CD4-positive, alpha-beta T cell treated with Interferon gamma for 1 hour (primary cell): Measurements from ENCODE around the gene CMYA5.
"Not testable (repeated sequence)": the region's sequence is repeated elsewhere in the genome, so short reads cannot be mapped to it uniquely, and the experiment has no call there.

ENCODE experiments used
- DNase-seq: peaks from one replicate; pipeline ENCODE4 v3.0.0-alpha.2; 2020

The CMYA5 gene

DNA sequence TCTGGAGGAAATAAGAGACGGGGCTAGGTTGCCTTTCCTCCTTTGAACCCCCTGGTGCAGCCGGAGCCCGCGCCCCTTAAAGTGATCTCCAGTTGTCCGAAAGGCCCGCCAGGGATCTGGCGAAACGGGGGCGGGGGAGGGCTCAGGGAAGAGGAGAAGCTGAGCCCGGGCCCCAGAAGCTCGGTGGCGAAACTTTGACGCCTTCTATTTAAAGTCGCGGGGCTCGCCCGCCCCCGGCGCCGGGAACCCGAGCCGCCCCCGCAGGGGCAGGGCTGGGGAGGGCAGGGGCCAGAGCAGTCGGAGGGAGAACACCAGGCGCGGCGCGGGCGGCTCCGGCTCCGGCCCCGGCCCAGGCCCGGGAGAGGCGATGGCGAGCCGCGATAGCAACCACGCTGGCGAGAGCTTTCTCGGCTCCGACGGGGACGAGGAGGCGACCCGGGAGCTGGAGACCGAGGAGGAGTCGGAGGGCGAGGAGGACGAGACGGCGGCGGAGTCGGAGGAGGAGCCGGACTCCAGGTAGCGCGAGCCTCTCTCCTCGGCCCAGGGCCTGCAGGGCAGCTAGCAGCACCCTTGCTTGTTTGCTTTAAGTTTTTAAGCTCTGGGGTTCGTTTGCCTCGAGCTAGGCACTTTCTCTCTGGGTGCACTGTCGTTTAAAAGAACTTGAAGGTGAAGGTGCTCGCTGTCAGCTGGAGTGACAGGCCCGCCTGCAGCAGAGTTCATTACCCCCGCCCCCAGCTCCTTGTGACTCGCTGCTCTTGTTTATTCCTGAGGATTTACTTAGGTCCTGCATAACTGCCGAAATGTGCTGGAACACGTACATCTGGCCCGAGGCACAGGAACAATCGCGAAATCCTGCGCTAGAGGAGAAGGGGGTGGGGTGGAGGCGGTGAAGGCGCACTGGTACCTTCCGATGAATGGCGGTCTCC is at the start of gene CMYA5:
Gene CMYA5 (plus strand): TSS at position 296 of the 926 bp plus-strand sequence. CDS start 72 bp downstream, at position 368.
- no peak for DNase-seq

- no peak for DNase-seq
Measured at GRCh38 chr5:79640571-79641055, 49.0 kb upstream of the CMYA5 start.

DNA sequence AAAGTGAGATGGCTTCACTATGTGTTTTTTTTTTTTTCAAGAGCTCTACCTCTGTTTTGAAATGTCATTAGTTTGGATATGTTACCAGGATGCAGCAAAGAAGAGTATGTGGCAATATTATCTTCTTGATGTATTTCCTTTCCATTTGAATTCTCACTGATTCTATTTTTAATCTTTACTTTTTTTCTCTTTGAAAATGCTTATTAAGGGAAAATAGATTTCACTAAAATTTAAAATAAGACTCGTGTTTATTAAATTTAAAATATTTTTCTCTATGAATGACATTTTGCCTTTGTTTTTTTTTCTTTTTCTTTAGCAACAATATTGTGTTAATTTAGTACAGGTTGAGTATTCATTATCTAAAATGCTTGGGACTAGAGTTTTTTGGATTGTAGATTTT is 48.2 kb upstream of the CMYA5 start:
- no peak for DNase-seq

- no peak for DNase-seq
Measured at GRCh38 chr5:79642210-79642609, 47.4 kb upstream of the CMYA5 start.

- DNase-seq, result no peak
Measured at GRCh38 chr5:79653843-79654242, 35.8 kb upstream of the CMYA5 start.

GRCh38 chr5:79663212-79663611 is 26.4 kb upstream of the CMYA5 start:
- DNase-seq, result no peak

DNA sequence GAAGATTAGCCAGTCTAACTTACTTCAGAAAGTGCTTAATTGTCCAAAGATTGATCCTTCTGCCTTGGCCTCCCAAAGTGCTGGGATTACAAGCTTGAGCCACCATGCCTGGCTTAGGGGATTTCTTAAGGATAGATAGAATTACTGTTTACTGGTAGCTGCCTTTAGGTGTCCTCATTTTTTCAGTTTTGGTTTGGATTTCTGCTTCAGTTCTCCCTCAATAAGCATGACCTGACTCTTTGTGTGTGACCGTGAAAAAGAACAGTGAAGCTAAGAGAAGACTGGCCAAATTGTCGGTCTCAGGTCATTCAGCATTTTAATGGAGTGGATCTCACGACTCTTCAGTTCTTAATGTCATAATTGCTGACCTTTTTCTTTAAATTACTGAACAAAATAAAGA is 22.9 kb upstream of the CMYA5 start:
- DNase-seq, result no peak

DNA sequence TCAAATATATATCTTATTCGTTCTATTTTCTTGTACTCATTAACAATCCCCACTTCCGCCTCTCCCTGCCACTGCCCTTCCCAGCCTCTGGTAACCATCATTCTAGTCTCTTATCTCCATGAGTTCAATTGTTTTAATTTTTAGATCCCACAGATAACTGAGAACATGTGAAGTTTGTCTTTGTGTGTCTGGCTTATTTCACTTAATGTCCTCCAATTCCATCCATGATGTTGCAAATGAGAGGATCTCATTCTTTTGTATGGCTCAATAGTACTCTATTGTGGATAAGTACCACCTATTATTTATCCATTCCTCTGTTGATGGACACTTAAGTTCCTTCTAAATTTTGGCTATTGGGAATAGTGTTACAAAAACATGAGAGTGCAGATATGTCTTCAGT is 17.2 kb upstream of the CMYA5 start:
- no peak for DNase-seq

DNA sequence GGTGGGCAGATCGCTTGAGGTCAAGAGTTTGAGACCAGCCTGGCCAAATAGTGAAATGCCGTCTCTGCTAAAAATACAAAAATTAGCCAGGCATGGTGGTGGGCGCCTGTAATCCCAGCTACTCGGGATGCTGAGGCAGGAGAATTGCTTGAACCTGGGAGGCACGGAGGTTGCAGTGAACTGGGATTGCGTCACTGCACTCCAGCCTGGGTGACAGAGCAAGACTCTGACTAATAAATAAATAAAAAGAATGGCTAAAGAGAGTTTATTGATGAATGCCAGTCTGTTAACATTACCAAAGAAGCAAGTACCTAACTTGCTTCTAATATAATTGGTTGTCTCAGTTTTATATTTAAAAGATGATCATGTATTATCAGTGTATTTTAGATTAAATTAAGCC is 13.3 kb upstream of the CMYA5 start:
- DNase-seq, result not testable (repeated sequence)

- DNase-seq, result not testable (repeated sequence)
Measured at GRCh38 chr5:79682102-79682501, 7.5 kb upstream of the CMYA5 start.

DNA sequence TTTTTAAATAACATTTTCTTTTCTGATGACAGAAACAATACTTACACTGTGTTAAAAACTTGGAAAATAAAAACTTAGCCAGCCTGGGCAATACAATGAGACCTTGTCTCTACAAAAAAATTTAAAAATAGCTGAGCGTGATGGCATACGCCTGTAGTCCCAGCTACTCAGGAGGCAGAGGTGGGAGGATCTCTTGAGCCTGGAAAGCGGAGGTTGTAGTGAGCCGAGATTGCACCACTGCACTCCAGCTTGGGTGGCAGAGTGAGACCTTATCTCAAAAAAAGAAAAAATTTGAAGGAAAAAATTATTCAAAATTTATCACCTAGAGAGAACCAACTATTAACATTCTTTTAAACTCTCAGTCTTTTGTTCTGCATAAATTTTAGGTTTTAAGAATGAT is 4.9 kb upstream of the CMYA5 start:
- DNase-seq, result no peak

- DNase-seq, result no peak
Measured at GRCh38 chr5:79685627-79686026, 4.0 kb upstream of the CMYA5 start.

- no peak for DNase-seq
Measured at GRCh38 chr5:79686799-79687198, 2.8 kb upstream of the CMYA5 start.

DNA sequence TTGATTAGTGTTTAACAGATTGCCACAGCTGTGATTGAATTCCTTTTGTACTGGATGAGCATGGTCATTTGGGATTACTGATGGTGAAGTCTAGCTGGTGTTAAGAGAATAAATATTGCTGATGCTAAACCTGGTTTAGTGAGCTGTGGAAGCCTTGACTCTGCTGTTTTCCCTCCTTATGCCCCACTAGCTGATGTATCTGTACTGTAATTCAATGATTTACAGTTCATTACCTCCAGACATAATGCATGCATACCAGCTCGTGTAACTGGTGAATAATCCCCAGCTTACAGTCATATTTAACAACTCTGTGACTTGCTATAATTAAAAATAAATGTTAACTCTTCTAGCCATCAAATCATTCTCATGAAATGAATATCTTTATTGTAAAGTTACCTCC is 1.7 kb upstream of the CMYA5 start:
- no peak for DNase-seq

GRCh38 chr5:79691007-79691406 is 1.4 kb downstream of the CMYA5 start:
- DNase-seq, result no peak

DNA sequence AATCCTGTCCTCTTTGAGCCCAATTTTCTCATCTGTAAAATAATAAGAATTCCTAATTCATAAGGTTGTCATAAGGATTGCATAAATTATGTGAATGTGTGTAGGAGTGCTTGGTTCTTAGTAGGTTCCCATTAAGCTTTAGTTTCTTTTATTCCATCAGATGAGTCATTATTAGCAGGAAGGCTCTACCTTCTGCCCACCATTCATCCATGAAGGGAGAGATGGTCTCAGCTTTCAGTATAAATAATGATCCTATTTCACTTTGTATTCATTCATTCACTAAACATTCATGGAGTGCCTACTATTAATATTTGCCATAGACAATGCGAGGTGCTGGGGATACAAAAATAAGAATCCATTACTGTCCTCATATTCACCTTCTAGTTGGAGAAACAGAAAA is 3.0 kb downstream of the CMYA5 start:
- DNase-seq, result no peak

- DNase-seq, result no peak
Measured at GRCh38 chr5:79694183-79694582, 4.5 kb downstream of the CMYA5 start.

- DNase-seq, result no peak
Measured at GRCh38 chr5:79694652-79695051, 5.0 kb downstream of the CMYA5 start.

- DNase-seq, result no peak
Measured at GRCh38 chr5:79695526-79695925, 5.9 kb downstream of the CMYA5 start.

- no peak for DNase-seq
Measured at GRCh38 chr5:79697222-79698170, 7.9 kb downstream of the CMYA5 start.

DNA sequence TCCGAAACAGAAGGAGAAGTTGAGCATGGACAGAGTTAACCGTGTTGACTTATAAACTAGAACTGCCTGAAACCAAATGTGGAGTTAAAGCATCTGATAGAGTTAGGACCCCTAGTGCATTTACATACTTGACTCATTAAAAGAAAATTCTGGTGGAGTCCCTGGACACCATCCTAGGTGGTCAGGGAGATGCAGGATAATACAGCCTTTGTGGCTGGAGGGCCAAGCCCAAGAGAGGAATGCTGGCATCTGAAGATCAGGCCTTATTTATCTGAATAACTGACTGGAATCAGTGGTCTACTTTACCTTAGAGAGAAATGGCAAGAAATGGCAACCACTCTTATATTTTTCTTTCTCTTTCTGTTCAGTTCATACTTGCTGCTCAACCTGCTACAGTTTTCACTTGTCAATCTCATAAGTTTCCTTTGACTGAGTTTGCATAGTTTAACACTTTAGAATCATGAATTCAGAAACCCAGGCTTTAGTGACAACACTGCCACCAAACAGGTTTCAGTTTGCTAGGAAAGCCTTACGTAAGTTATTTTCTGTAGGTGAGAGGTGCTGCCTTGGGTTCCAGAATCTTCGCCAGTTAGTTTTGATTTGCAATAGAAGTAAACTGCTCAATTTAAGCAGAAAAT is 10.2 kb downstream of the CMYA5 start:
- no peak for DNase-seq

DNA sequence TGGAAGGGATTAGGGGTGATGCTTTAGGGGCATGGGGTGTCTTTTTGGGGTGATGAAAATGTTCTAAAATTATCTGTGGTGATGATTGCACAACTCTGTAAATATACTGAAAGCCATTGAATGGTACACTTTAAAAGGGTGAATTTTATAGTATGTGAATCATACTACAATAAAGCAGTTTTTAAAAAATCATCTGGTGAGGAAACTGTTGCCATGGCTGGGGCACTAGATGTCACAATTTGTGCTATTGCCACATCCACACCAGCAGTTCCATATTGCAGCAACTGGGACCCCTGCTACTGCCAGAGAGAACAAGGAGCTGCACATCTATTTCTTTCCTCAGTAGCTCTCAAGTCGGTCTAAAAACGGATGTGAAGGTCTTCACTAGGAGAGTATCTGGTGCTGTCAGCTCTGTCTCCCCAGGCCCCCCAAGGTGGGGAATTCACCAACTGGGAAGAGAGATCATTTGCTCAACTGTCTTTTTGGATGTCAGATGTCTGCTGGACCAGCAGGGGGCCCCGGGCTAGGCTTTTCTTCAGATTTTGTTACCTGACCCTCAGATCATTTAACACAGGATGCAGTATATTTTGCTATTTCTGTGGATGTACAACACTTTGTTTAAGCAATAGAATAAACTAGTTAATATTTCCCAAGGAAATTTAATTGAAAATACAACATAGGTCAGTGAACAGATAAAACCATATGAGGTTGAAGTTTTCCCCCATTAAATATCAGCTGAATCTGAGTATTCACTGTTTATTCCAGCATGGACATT is 13.2 kb downstream of the CMYA5 start:
- DNase-seq, result peak; percentile 30

- no peak for DNase-seq
Measured at GRCh38 chr5:79703381-79703645, 13.7 kb downstream of the CMYA5 start.
